Ovary (tissue), 3 donors: ENCODE results near the gene SNTA1.

Experiments
- CTCF ChIP-seq, 3 donors: fragments of 450-650 bp in 2 of 3; fragments of 200-600 bp in 1 of 3; IDR thresholded peaks; one replicate each; pipeline versions ENCODE4 v1.5.1 to v1.8.0; 2016 to 2022; ENCODE audit warnings: antibody characterized with exemption in 3 of 3, mild to moderate bottlenecking in 1 of 3
- EP300 ChIP-seq: sonication (generic); formaldehyde crosslinking; IDR thresholded peaks from one replicate; pipeline ENCODE4 v1.6.1; 2017; ENCODE audit warnings: antibody characterized with exemption
- donor health status: DM: no; HTN: no; CAD: no.

- no peak for TF ChIP-seq CTCF (IDR thresholded peaks at IDR 0.05)
- TF ChIP-seq EP300 = no peak
Observed at GRCh38 chr20:33415948-33416347, 27.6 kb downstream of the SNTA1 start.
